Neural crest cell (in vitro differentiated cells): ENCODE data around the gene SPAM1. TPM values are rescaled to one million over a fixed set of nuclear protein-coding genes. Genes with fewer than 3 reads are reported as not detected.
"Not testable (repeated sequence)": the region's sequence is repeated elsewhere in the genome, so short reads cannot be mapped to it uniquely, and the experiment has no call there.

Experiments
- DNase-seq: peaks from one replicate; pipeline ENCODE4 v3.0.0; 2021; ENCODE audit warnings: low read depth, mixed read lengths, low spot score
- H3K27ac Mint-ChIP-seq: one replicate; pipeline ENCODE4 v1.8.0; 2021; ENCODE audit warnings: mild to moderate bottlenecking, mixed read lengths; ENCODE audit not compliant: unreplicated experiment
- H3K27me3 Mint-ChIP-seq: 2 replicates; pipeline ENCODE4 v1.8.0; 2021; ENCODE audit warnings: low read depth, mild to moderate bottlenecking, mixed read lengths
- H3K36me3 Mint-ChIP-seq: 2 replicates; pipeline ENCODE4 v1.8.0; 2021; ENCODE audit warnings: low read depth, mild to moderate bottlenecking, mixed read lengths
- H3K4me1 Mint-ChIP-seq: 2 replicates; pipeline ENCODE4 v1.8.0; 2021; ENCODE audit warnings: mixed read lengths
- H3K4me3 Mint-ChIP-seq: one replicate; pipeline ENCODE4 v1.8.0; 2021; ENCODE audit warnings: mild to moderate bottlenecking, mixed read lengths
- H3K9me3 Mint-ChIP-seq: 2 replicates; pipeline ENCODE4 v1.8.0; 2021; ENCODE audit warnings: mixed read lengths
- total RNA-seq: library from RNA; stranded (reverse); gene quantifications from 2 replicates; pipeline ENCODE4 v1.2.1, GENCODE V29; 2021
- TF ChIP-seq, protein P1 (sequence below): fragments of 200-600 bp; sonication (generic); conservative IDR thresholded peaks from 2 replicates; pipeline ENCODE4 v1.5.0; 2021; ENCODE audit warnings: antibody characterized with exemption, mild to moderate bottlenecking

The SPAM1 gene
- total RNA-seq, 1 donor from 2014 or later = not detected

DNA sequence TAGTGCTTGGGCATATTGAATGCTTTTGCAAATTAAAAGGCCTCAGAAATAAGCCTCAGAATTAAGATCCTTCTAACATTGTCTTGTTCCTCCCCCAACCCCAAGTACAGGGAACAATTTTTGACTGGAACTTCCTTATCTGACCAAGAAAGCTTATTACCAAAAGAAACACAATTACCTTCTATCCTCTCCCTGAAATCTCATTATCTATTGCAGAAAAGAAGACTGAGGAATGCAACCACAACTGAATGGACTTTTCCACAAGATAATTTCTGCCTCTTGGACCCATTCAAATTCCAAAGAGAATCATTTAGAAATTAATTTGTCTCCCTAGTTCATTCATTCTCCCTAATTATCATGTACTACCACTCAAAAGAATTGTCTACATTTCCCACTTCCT lies 36.8 kb upstream of the SPAM1 start:
- DNase-seq = no peak
- H3K27me3 Mint-ChIP-seq = no peaks in the 10 kb centered on the region
- no peaks in the 10 kb centered on the region for H3K36me3 Mint-ChIP-seq
- no peaks in the 10 kb centered on the region for H3K4me1 Mint-ChIP-seq
- H3K9me3 Mint-ChIP-seq = peaks cover 4% of the 10 kb centered on the region
- H3K4me3 Mint-ChIP-seq = no peak overlapping the region
- TF ChIP-seq, protein P1, sequence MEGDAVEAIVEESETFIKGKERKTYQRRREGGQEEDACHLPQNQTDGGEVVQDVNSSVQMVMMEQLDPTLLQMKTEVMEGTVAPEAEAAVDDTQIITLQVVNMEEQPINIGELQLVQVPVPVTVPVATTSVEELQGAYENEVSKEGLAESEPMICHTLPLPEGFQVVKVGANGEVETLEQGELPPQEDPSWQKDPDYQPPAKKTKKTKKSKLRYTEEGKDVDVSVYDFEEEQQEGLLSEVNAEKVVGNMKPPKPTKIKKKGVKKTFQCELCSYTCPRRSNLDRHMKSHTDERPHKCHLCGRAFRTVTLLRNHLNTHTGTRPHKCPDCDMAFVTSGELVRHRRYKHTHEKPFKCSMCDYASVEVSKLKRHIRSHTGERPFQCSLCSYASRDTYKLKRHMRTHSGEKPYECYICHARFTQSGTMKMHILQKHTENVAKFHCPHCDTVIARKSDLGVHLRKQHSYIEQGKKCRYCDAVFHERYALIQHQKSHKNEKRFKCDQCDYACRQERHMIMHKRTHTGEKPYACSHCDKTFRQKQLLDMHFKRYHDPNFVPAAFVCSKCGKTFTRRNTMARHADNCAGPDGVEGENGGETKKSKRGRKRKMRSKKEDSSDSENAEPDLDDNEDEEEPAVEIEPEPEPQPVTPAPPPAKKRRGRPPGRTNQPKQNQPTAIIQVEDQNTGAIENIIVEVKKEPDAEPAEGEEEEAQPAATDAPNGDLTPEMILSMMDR = no peak
- H3K27ac Mint-ChIP-seq = no peak overlapping the region

GRCh38 chr7:123894753-123895152 lies 30.3 kb upstream of the SPAM1 start:
- not testable (repeated sequence) for H3K27me3 Mint-ChIP-seq, H3K4me3 Mint-ChIP-seq, H3K27ac Mint-ChIP-seq, H3K9me3 Mint-ChIP-seq, H3K4me1 Mint-ChIP-seq, H3K36me3 Mint-ChIP-seq, DNase-seq

- Mint-ChIP-seq H3K4me3 (no peak overlapping the region), H3K4me1 (no peaks in the 10 kb centered on the region), H3K36me3 (no peaks in the 10 kb centered on the region), H3K27me3 (no peaks in the 10 kb centered on the region), H3K9me3 (peaks cover 8% of the 10 kb centered on the region), H3K27ac (no peak overlapping the region)
- TF ChIP-seq, protein P1 = no peak
- DNase-seq = no peak
These were observed 23.9 kb upstream of the SPAM1 start for GRCh38 chr7:123901101-123901500.

DNA sequence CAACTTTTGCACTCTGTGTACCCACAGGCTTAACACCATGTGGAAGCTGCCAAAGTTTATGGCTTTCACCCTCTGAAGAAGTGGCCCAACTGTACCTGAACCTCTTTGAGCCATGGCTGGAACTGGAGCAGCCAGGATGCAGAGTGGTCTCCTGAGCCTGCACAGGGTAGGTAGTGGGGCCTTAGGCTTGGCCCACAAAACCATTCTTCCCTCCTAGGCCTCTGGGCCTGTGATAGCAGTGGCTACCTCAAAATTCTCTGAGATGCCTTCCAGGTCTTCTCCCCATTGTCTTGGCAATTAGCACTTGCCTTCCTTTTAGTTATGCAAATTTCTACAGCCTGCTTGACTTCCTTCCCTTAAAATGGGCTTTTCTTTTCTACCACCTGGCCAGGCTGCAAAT lies 19.3 kb upstream of the SPAM1 start:
- no peak overlapping the region for H3K27ac Mint-ChIP-seq
- H3K4me1 Mint-ChIP-seq = peaks cover 9% of the 10 kb centered on the region
- H3K4me3 Mint-ChIP-seq = no peak overlapping the region
- peaks cover 10% of the 10 kb centered on the region for H3K9me3 Mint-ChIP-seq
- H3K36me3 Mint-ChIP-seq = no peaks in the 10 kb centered on the region
- TF ChIP-seq, protein P1 = no peak
- no peak for DNase-seq
- no peaks in the 10 kb centered on the region for H3K27me3 Mint-ChIP-seq

DNA sequence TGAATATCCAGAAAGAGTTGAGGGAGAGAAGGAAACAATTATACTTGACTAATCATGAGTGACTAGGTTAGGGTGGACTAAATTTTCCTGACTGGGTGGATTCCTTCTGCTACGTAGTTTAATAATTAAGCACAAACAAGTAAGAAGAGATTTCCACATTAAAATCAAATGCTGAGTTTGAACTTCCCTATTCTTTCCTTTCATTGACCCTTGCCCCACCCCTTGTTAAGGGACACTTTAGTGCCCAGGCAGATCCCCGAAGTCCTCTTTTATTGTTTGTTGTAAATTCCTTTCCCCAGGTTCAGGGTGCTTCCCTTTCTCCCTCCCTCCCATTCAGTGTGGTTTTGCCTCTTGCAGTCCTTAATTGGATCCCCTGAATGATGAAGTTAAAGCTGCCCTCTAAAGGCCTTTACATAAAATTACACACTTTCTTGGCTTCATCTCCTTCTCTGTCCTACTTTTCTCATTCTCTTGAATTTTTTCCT lies 8.8 kb upstream of the SPAM1 start:
- Mint-ChIP-seq H3K4me3 (no peak overlapping the region), H3K4me1 (no peaks in the 10 kb centered on the region), H3K27ac (no peak overlapping the region), H3K9me3 (peaks cover 6% of the 10 kb centered on the region), H3K36me3 (no peaks in the 10 kb centered on the region), H3K27me3 (no peaks in the 10 kb centered on the region)
- DNase-seq = no peak
- TF ChIP-seq, protein P1 = peak; percentile 57

GRCh38 chr7:123917878-123918277 lies 7.2 kb upstream of the SPAM1 start:
- peaks cover 6% of the 10 kb centered on the region for H3K9me3 Mint-ChIP-seq
- TF ChIP-seq, protein P1 = no peak
- DNase-seq = no peak
- H3K27me3 Mint-ChIP-seq = no peaks in the 10 kb centered on the region
- no peak overlapping the region for H3K27ac Mint-ChIP-seq
- H3K36me3 Mint-ChIP-seq = no peaks in the 10 kb centered on the region
- no peak overlapping the region for H3K4me3 Mint-ChIP-seq
- H3K4me1 Mint-ChIP-seq = no peaks in the 10 kb centered on the region
